Stomach (tissue), 9 donors: ENCODE measurements around the gene TMEM260. TPM values are rescaled to one million over a fixed set of nuclear protein-coding genes. Genes with fewer than 3 reads are reported as not detected.

Experiments
- DNase-seq, 2 donors: peaks; one replicate each; pipeline versions ENCODE4 v3.0.0 to v3.0.0-alpha.2; 2013 to 2019
- H3K27ac ChIP-seq, 5 donors: fragments of 200-600 bp in 4 of 5; sonication (generic) in 4 of 5; one replicate each; pipeline ENCODE4 v1.5.1; 2013 to 2019; ENCODE audit warnings: mild to moderate bottlenecking in 1 of 5, moderate library complexity in 1 of 5
- H3K27me3 ChIP-seq, 3 donors: fragments of 200-600 bp; sonication (generic); one replicate each; pipeline ENCODE4 v1.5.1; 2017 to 2019; ENCODE audit warnings: mixed run types in 1 of 3
- H3K36me3 ChIP-seq, 4 donors: fragments of 200-600 bp; sonication (generic); 1 replicate in 3 of 4; 2 replicates in 1 of 4; pipeline ENCODE4 v1.5.1; 2016 to 2019
- H3K4me1 ChIP-seq, 4 donors: fragments of 200-600 bp; sonication (generic); one replicate each; pipeline ENCODE4 v1.5.1; 2016 to 2019
- H3K4me3 ChIP-seq, 4 donors: fragments of 200-600 bp; sonication (generic) in 3 of 4; one replicate each; pipeline ENCODE4 v1.5.1; 2016 to 2019; ENCODE audit warnings: mild to moderate bottlenecking in 1 of 4
- H3K9me3 ChIP-seq, 4 donors: fragments of 200-600 bp; sonication (generic); one replicate each; pipeline ENCODE4 v1.5.1; 2016 to 2019
- CTCF ChIP-seq, 7 experiments: fragments of 450-650 bp in 4 of 7; fragments of 200-600 bp in 3 of 7; sonication (generic) in 3 of 7; IDR thresholded peaks; one replicate each; pipeline ENCODE4 v1.5.1; 2016 to 2019; ENCODE audit warnings: antibody characterized with exemption in 7 of 7, control low read depth in 2 of 7, mild to moderate bottlenecking in 1 of 7
- EP300 ChIP-seq: sonication (generic); formaldehyde crosslinking; IDR thresholded peaks from one replicate; pipeline ENCODE4 v1.6.1; 2017; ENCODE audit warnings: antibody characterized with exemption
- POLR2A ChIP-seq, 4 donors: fragments of 450-650 bp; IDR thresholded peaks; one replicate each; pipeline ENCODE4 v1.6.1; 2016; ENCODE audit warnings: antibody characterized with exemption in 4 of 4, control low read depth in 2 of 4, mild to moderate bottlenecking in 1 of 4, moderate library complexity in 1 of 4
- POLR2AphosphoS5 ChIP-seq, 3 donors: sonication (generic); formaldehyde crosslinking; IDR thresholded peaks; one replicate each; pipeline ENCODE4 v1.6.1; 2016; ENCODE audit warnings: antibody characterized with exemption in 3 of 3
- WGBS, 5 donors: extraction: QIAGEN DNeasy Blood & Tissue Kit in 3 of 5; methylation state at CpG; one replicate each; pipeline versions ENCODE4 v1.1.5 to v1.1.7; 2013 to 2018; 5-methylcytosine and 5-hydroxymethylcytosine counted together
- intact Hi-C: fragments of 100-400 bp; cut with DNase I; formaldehyde crosslinking; loops from one replicate; pipeline ENCODE4 v1.15.1; 2023; ENCODE audit warnings: low total_unique reads
- polyA plus RNA-seq, 3 donors: library from polyadenylated mRNA; stranded (reverse); fragments of 200-250 nt; gene quantifications; one replicate each; pipeline ENCODE4 v1.2.3, GENCODE V29; 2013
- total RNA-seq, 5 donors: library from RNA; depleted of rRNA; stranded (reverse); fragments of >200 nt; gene quantifications; one replicate each; pipeline versions ENCODE4 v1.1.0 to v1.2.3, GENCODE V29; 2014 to 2016
- donor health status: healthy with polysubstance abuse.
- donor health status: Bipolar disorder and iron deficiency.
- donor health status: healthy.

Gene TMEM260
- total and polyA plus RNA-seq, 8 donors = 2.9 to 25.7 (median 9.4) TPM; not detected in 1

- no peaks in the 10 kb centered on the region for H3K27me3 ChIP-seq
- H3K27ac ChIP-seq = no peak overlapping the region
- H3K9me3 ChIP-seq = no peaks in the 10 kb centered on the region
- intact Hi-C loops = no loop called here
- H3K4me1 ChIP-seq = peaks cover 0 to 18% (median 7%) of the 10 kb centered on the region in 4 donors
- WGBS, 5 donors = 21 to 30% (median 23%) methylated on average over 7 of the region's 7 CpGs
- peak in 1 of 2 donors; percentile 66 for DNase-seq
- H3K4me3 ChIP-seq = no peak overlapping the region
- H3K36me3 ChIP-seq = no peaks in the 10 kb centered on the region
- peak in 2 of 3 donors; percentile 24 to 66 for TF ChIP-seq POLR2AphosphoS5 (IDR thresholded peaks at IDR 0.05)
- TF ChIP-seq EP300 = no peak
- peak in 5 of 7 experiments; percentile 19 to 46 (median 37) for TF ChIP-seq CTCF (IDR thresholded peaks at IDR 0.05)
Measured at GRCh38 chr14:56659964-56660551, 80.5 kb downstream of the TMEM260 start.

- H3K4me3 ChIP-seq = no peak overlapping the region
Measured at GRCh38 chr14:56660677-56661389, 81.2 kb downstream of the TMEM260 start.

GRCh38 chr14:56661478-56661877 lies 81.9 kb downstream of the TMEM260 start:
- intact Hi-C loops = no loop called here
- peaks cover 0 to 22% (median 7%) of the 10 kb centered on the region in 4 donors for H3K4me1 ChIP-seq
- no peaks in the 10 kb centered on the region for H3K36me3 ChIP-seq
- no peak overlapping the region for H3K27ac ChIP-seq
- no peak overlapping the region for H3K4me3 ChIP-seq
- TF ChIP-seq POLR2A (IDR thresholded peaks at IDR 0.05) = no peak
- TF ChIP-seq CTCF (IDR thresholded peaks at IDR 0.05) = no peak
- no peak for TF ChIP-seq EP300
- no peak for TF ChIP-seq POLR2AphosphoS5 (IDR thresholded peaks at IDR 0.05)
- no peaks in the 10 kb centered on the region for H3K9me3 ChIP-seq
- no peaks in the 10 kb centered on the region for H3K27me3 ChIP-seq
- no peak for DNase-seq
- 40 to 90% (median 76%) methylated on average over 1 of the region's 1 CpG for WGBS, 5 donors

More at GRCh38 chr14:56660677-56661389, 81.2 kb downstream of the TMEM260 start:
- TF ChIP-seq EP300 (no peak), POLR2AphosphoS5 (IDR thresholded peaks at IDR 0.05) (no peak), CTCF (IDR thresholded peaks at IDR 0.05) (no peak), POLR2A (IDR thresholded peaks at IDR 0.05) (no peak)
- Histone ChIP-seq H3K27ac (no peak overlapping the region), H3K27me3 (no peaks in the 10 kb centered on the region), H3K36me3 (no peaks in the 10 kb centered on the region), H3K9me3 (no peaks in the 10 kb centered on the region), H3K4me1 (peaks cover 0 to 18% (median 7%) of the 10 kb centered on the region in 4 donors)
- WGBS, 5 donors = 39 to 57% (median 46%) methylated on average over 5 to 6 of the region's 6 CpGs
- DNase-seq = no peak
- intact Hi-C loops = no loop called here

GRCh38 chr14:56664811-56665421 lies 85.3 kb downstream of the TMEM260 start:
- no peak for TF ChIP-seq POLR2AphosphoS5 (IDR thresholded peaks at IDR 0.05)
- TF ChIP-seq EP300 = no peak
- no peak for TF ChIP-seq POLR2A (IDR thresholded peaks at IDR 0.05)
- TF ChIP-seq CTCF (IDR thresholded peaks at IDR 0.05) = no peak
- no peak for DNase-seq
- no peak overlapping the region for H3K4me3 ChIP-seq
- H3K4me1 ChIP-seq = peaks cover 0 to 17% (median 5%) of the 10 kb centered on the region in 4 donors
- no peaks in the 10 kb centered on the region for H3K36me3 ChIP-seq
- no peaks in the 10 kb centered on the region for H3K9me3 ChIP-seq
- 73 to 86% (median 77%) methylated on average over 12 of the region's 12 CpGs for WGBS, 5 donors
- H3K27me3 ChIP-seq = no peaks in the 10 kb centered on the region
- intact Hi-C loops = no loop called here
- H3K27ac ChIP-seq = no peak overlapping the region
